ENCODE results near the gene KTN1.

DNA sequence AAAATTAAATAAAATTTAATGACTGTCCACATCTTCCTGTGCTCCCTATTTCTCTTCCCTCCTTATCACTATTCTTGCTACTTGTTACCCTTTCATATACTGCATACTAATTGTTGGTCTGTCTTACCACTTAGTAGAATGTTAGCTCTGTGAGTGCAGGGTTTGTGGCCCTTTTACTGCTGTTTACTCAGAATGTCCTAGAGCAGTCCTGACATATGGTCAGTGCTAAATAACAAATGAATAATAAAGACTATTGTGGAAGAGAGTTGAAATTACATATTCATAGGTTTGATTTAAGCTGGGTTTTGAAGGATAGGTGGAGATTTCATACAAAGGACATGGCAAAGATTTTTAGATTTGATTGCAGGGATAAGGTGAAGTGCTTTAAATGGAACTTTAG, 24.5 kb downstream of the KTN1 start:
- TF ChIP-seq PATZ1 (CRISPR knock-in tag; IDR thresholded peaks at IDR 0.05; ENCODE audit: borderline replicate concordance) (no peak), TCF4 (CRISPR knock-in tag; IDR thresholded peaks at IDR 0.05; ENCODE audit: borderline replicate concordance) (no peak), ARNTL (CRISPR knock-in tag; IDR thresholded peaks at IDR 0.05; ENCODE audit: borderline replicate concordance, low read depth) (no peak), ZNF70 (CRISPR knock-in tag; IDR thresholded peaks at IDR 0.05) (no peak), CSDC2 (CRISPR knock-in tag; IDR thresholded peaks at IDR 0.05) (no peak), ZFP3 (CRISPR knock-in tag; IDR thresholded peaks at IDR 0.05) (no peak), ISL1 (CRISPR knock-in tag; IDR thresholded peaks at IDR 0.05) (no peak)
